ENCODE results near the gene MZT2A. TPM values are rescaled to one million over a fixed set of nuclear protein-coding genes. Genes with fewer than 3 reads are reported as not detected.
"Not testable (repeated sequence)": the region's sequence is repeated elsewhere in the genome, so short reads cannot be mapped to it uniquely, and the experiment has no call there.

Gene MZT2A
- total and polyA plus RNA-seq, 2 donors from 2014 or later, result 65.3 to 111 TPM

DNA sequence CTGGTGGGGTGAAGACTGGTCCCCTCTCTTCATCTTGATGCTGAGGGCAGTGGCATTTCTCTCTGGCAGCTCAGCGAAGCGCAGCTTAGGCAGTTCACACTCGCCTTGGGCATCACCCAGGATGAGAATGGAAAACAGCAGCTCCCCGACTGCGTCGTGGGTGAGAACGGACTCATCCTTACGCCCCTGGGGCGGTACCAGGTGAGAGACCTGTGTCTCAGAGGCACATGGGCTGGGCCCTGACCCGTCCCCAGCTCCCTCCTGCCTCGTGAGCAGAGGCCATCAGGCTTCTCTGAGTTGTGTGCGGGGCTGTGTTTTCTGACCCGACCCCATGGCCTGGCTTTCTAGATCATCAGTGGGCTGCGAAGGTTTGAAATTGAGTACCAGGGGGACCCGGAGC, 27.3 kb upstream of the MZT2A start:
- H3K9ac ChIP-seq (ENCODE audit: low read length in 3 of 3), result no peak overlapping the region
- no peak overlapping the region for H3K27ac ChIP-seq (ENCODE audit: low read depth in 2 of 2, low read length in 2 of 2)
- no peaks in the 10 kb centered on the region for H3K4me1 ChIP-seq (ENCODE audit: control insufficient read depth in 2 of 3, insufficient read depth in 2 of 3, low read depth in 1 of 3, low read length in 3 of 3)
- no peaks in the 10 kb centered on the region for H3K9me3 ChIP-seq (ENCODE audit: control insufficient read depth in 2 of 3, insufficient read depth in 1 of 3, low read length in 3 of 3)
- H3K4me3 ChIP-seq (ENCODE audit: low read length in 3 of 3), result no peak overlapping the region
- intact Hi-C loops (cut with DNase I), result no loop called here
- FAIRE-seq (no peak), DNase-seq (no peak)
- no peaks in the 10 kb centered on the region for H3K36me3 ChIP-seq (ENCODE audit: control insufficient read depth in 2 of 3, insufficient read depth in 3 of 3, low read length in 3 of 3)
- TF ChIP-seq, protein P1, sequence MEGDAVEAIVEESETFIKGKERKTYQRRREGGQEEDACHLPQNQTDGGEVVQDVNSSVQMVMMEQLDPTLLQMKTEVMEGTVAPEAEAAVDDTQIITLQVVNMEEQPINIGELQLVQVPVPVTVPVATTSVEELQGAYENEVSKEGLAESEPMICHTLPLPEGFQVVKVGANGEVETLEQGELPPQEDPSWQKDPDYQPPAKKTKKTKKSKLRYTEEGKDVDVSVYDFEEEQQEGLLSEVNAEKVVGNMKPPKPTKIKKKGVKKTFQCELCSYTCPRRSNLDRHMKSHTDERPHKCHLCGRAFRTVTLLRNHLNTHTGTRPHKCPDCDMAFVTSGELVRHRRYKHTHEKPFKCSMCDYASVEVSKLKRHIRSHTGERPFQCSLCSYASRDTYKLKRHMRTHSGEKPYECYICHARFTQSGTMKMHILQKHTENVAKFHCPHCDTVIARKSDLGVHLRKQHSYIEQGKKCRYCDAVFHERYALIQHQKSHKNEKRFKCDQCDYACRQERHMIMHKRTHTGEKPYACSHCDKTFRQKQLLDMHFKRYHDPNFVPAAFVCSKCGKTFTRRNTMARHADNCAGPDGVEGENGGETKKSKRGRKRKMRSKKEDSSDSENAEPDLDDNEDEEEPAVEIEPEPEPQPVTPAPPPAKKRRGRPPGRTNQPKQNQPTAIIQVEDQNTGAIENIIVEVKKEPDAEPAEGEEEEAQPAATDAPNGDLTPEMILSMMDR (IDR thresholded peaks at IDR 0.05; ENCODE audit: borderline replicate concordance, extremely low read depth, insufficient read depth), result no peak
- H3K27me3 ChIP-seq (ENCODE audit: control insufficient read depth, insufficient read depth, low read length), result no peaks in the 10 kb centered on the region

DNA sequence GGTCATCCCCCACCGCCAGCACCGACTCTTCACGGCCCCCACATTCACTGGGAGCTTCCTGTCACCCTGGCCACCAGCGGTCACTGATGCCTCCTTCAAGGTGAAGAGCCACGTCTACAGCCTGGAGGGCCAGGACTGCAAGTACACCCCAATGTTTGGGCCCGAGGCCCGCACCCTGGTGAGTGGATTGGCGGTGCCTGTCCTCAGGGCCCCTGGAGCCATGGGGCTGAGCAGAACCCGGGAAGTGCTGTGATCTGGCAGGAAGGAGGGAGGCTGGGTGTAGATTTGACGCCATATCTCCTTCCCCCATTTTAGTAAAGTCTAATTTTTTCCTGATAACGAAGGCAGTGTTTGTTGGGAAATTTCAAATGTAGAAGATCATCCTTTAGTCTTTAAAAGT, 26.3 kb upstream of the MZT2A start:
- H3K27me3 ChIP-seq (ENCODE audit: control insufficient read depth, insufficient read depth, low read length); H3K9ac ChIP-seq (ENCODE audit: low read length in 3 of 3); H3K9me3 ChIP-seq (ENCODE audit: control insufficient read depth in 2 of 3, insufficient read depth in 1 of 3, low read length in 3 of 3); H3K27ac ChIP-seq (ENCODE audit: low read depth in 2 of 2, low read length in 2 of 2); intact Hi-C loops (cut with DNase I); FAIRE-seq; DNase-seq; H3K4me3 ChIP-seq (ENCODE audit: low read length in 3 of 3); H3K36me3 ChIP-seq (ENCODE audit: control insufficient read depth in 2 of 3, insufficient read depth in 3 of 3, low read length in 3 of 3); H3K4me1 ChIP-seq (ENCODE audit: control insufficient read depth in 2 of 3, insufficient read depth in 2 of 3, low read depth in 1 of 3, low read length in 3 of 3): not testable (repeated sequence)

DNA sequence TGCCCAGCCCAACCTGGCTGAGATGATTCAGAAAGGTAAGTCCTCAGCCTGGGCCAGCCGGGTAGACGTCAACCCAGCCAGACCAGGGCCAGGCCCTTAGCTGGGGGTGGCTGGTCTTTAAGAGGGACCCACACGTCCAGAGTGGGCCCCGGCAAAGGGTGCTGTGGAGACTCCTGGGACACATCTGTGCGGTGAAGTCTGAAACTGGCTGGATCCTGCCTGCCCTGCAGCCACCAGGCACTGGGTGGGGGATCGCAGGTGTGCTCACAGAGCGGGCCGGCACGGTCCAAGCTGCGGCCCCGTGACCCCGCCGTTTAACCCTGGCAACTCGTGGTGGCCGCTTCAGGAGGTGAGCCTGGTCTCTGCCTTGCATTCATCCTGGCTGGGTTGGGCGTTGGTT, 25.7 kb upstream of the MZT2A start:
- H3K9me3 ChIP-seq (ENCODE audit: control insufficient read depth in 2 of 3, insufficient read depth in 1 of 3, low read length in 3 of 3); intact Hi-C loops (cut with DNase I); DNase-seq; FAIRE-seq; H3K27ac ChIP-seq (ENCODE audit: low read depth in 2 of 2, low read length in 2 of 2); H3K36me3 ChIP-seq (ENCODE audit: control insufficient read depth in 2 of 3, insufficient read depth in 3 of 3, low read length in 3 of 3); H3K27me3 ChIP-seq (ENCODE audit: control insufficient read depth, insufficient read depth, low read length); H3K4me3 ChIP-seq (ENCODE audit: low read length in 3 of 3); H3K4me1 ChIP-seq (ENCODE audit: control insufficient read depth in 2 of 3, insufficient read depth in 2 of 3, low read depth in 1 of 3, low read length in 3 of 3); H3K9ac ChIP-seq (ENCODE audit: low read length in 3 of 3): not testable (repeated sequence)

DNA sequence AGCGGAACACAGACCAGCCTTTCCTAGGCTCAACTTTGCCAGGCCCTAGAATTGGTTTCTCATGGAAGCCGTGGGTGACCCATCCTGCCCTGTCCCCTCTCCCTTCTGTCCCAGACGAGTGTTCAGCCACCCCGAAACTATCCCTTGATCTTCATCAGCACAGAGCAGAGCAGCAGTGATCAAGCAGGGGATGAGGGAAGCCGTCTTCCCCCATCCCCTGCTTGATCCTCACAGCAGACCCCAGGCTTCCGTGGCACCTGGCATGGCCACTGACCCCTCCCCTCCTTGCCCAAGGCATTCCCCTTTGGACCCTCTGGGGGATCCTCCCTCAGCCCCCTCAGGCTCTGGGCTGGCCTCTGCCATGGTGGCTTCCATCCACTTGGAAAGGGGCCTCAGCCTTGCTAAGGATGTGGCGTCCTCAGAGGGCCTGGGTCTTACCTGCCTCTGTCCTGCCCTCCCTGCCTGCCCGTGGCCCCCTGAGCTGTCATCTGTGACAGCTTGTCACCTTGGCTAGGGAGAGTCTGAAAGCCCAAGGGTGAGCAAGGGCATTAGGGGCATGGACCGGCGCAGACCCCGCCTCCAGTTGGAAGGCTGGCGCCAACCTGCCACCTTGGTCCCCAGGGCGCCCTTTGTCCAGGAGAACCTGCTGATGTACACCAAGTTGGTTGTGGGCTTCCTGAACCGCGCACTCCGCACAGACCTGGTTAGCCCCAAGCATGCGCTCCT, 25.1 kb upstream of the MZT2A start:
- Histone ChIP-seq H3K4me3 (ENCODE audit: low read length in 3 of 3) (no peak overlapping the region), H3K4me1 (ENCODE audit: control insufficient read depth in 2 of 3, insufficient read depth in 2 of 3, low read depth in 1 of 3, low read length in 3 of 3) (no peaks in the 10 kb centered on the region), H3K9me3 (ENCODE audit: control insufficient read depth in 2 of 3, insufficient read depth in 1 of 3, low read length in 3 of 3) (no peaks in the 10 kb centered on the region), H3K27ac (ENCODE audit: low read depth in 2 of 2, low read length in 2 of 2) (no peak overlapping the region), H3K27me3 (ENCODE audit: control insufficient read depth, insufficient read depth, low read length) (no peaks in the 10 kb centered on the region), H3K9ac (ENCODE audit: low read length in 3 of 3) (no peak overlapping the region), H3K36me3 (ENCODE audit: control insufficient read depth in 2 of 3, insufficient read depth in 3 of 3, low read length in 3 of 3) (no peaks in the 10 kb centered on the region)
- intact Hi-C loops (cut with DNase I), result no loop called here
- TF ChIP-seq, protein P1 (IDR thresholded peaks at IDR 0.05; ENCODE audit: borderline replicate concordance, extremely low read depth, insufficient read depth), result no peak
- DNase-seq (no peak), FAIRE-seq (no peak)

DNA sequence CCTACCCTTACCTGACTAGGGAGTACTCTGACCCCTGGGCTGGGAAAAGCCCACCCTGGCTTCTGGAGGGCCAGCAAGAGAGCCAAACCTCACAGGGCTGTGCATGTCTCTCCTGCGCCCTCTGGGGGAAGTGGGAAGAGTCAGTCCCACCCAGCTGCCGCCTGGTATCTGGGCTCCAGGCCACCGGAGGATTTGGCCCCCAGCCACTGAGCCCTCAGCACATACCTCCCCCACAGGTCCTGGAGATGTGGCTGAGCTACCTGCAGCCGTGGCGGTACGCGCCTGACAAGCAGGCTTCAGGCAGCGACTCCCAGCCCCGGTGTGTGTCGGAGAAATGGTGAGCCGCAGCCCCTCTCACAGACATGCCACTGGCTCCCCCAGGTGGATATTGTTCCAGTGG, 24.4 kb upstream of the MZT2A start:
- H3K9ac ChIP-seq (ENCODE audit: low read length in 3 of 3); H3K27me3 ChIP-seq (ENCODE audit: control insufficient read depth, insufficient read depth, low read length); H3K4me3 ChIP-seq (ENCODE audit: low read length in 3 of 3); H3K9me3 ChIP-seq (ENCODE audit: control insufficient read depth in 2 of 3, insufficient read depth in 1 of 3, low read length in 3 of 3); H3K36me3 ChIP-seq (ENCODE audit: control insufficient read depth in 2 of 3, insufficient read depth in 3 of 3, low read length in 3 of 3); intact Hi-C loops (cut with DNase I); FAIRE-seq; H3K4me1 ChIP-seq (ENCODE audit: control insufficient read depth in 2 of 3, insufficient read depth in 2 of 3, low read depth in 1 of 3, low read length in 3 of 3); H3K27ac ChIP-seq (ENCODE audit: low read depth in 2 of 2, low read length in 2 of 2): not testable (repeated sequence)
- peak in 1 of 5 donors; percentile 16 for DNase-seq

All from kidney (tissue), 14 donors.